ENCODE results near the gene TMEM130.

- TF ChIP-seq CTCF (IDR thresholded peaks at IDR 0.05) (no peak), POLR2A (IDR thresholded peaks at IDR 0.05) (no peak)
These were observed 46.6 kb downstream of the TMEM130 start for GRCh38 chr7:98823226-98823625.

Data from Peyer's patch (tissue), 4 donors.